LNCAP (cell line): ENCODE results near the gene TRMT2A.

Experiments used
- TF ChIP-seq, protein P1 (sequence below): fragments of 450-650 bp; IDR thresholded peaks from 2 replicates; pipeline ENCODE4 v1.5.1; 2017; ENCODE audit warnings: mild to moderate bottlenecking

Gene TRMT2A

DNA sequence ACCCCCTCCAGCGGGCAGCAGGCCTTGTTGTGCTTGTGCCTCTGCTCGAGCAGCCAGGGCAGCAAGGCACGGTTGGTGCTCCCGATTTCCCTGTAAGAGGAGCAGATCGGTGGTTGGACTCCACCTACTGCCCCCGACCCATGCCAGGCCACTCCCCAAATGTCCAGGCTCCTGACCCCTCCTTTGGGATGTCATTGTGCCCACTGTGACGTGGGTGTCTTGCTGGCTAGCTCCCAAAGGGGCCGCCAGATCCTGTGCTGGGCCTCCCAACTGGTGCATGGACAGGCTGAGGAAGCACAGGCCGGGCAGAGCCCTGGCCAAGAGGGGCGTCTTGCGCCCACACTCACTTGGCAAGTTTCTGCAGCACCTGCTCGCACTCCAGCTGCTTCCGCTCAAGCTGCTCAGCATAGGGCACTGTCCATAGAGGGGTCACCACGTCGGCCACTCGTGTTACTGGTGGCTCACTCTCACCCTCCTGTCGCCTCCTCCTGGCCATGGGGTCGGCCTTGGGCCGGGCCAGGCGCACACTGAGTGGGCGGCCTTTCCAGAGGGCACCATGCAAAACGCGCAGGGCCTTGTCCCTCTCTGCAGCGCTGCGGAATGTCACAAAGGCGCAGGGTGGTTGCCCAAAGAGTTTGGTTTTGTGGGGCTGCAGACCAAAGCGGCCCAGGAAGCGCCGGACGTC is 1.2 kb downstream of the TRMT2A start, which contains the start of gene RANBP1:
TSS of gene RANBP1 (plus strand) at position 414 of the 685 bp plus-strand sequence. CDS start at position 495, 81 bp downstream.
- TF ChIP-seq, protein P1, sequence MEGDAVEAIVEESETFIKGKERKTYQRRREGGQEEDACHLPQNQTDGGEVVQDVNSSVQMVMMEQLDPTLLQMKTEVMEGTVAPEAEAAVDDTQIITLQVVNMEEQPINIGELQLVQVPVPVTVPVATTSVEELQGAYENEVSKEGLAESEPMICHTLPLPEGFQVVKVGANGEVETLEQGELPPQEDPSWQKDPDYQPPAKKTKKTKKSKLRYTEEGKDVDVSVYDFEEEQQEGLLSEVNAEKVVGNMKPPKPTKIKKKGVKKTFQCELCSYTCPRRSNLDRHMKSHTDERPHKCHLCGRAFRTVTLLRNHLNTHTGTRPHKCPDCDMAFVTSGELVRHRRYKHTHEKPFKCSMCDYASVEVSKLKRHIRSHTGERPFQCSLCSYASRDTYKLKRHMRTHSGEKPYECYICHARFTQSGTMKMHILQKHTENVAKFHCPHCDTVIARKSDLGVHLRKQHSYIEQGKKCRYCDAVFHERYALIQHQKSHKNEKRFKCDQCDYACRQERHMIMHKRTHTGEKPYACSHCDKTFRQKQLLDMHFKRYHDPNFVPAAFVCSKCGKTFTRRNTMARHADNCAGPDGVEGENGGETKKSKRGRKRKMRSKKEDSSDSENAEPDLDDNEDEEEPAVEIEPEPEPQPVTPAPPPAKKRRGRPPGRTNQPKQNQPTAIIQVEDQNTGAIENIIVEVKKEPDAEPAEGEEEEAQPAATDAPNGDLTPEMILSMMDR, result no peak

DNA sequence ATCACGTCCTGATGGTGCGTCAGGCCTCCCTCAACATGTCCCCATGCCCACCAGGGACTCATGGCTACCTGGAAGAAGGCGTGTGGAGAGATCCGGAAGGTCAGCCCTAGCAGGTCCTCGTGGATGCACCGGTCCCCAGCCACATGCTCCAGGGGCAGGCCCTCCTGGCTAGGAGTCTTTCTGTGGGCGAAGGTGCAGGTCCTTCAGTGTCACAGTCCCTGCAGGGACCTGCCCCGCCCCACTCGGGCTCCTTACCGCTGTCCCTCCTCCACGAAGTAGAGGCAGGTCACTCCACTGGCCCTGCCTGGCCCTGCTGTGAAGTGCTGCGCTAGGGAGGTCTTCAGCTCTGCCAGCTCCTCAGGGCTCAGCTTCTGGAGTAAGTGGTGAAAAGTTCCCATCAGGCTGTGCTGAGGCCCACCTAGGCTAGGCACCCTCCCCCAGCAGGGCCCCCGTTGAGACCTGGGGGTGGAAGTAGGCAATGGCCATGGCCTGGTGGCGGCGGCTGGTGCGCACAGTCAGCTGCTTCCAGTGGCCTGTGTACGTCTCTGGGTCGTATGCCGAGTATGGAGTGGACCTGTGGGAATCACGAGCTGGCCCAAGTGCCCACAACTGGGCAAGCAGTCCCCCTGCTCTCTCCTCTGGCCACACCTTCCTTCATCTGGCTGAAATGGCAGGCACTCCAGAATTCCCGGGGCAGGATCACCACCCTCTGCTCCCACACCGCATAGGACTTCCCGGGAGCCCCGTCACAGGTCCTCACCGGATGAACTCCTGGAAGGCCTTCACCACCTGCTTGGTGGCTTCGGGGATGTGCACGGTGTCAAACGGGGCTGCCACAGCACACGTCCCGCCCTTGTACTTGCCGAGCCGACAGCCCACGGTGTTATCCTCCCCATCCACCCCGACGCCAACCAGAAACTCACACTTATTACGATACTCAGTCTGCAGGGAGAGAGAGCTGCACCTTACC is 2.2 kb downstream of the TRMT2A start:
- TF ChIP-seq, protein P1, result no peak

DNA sequence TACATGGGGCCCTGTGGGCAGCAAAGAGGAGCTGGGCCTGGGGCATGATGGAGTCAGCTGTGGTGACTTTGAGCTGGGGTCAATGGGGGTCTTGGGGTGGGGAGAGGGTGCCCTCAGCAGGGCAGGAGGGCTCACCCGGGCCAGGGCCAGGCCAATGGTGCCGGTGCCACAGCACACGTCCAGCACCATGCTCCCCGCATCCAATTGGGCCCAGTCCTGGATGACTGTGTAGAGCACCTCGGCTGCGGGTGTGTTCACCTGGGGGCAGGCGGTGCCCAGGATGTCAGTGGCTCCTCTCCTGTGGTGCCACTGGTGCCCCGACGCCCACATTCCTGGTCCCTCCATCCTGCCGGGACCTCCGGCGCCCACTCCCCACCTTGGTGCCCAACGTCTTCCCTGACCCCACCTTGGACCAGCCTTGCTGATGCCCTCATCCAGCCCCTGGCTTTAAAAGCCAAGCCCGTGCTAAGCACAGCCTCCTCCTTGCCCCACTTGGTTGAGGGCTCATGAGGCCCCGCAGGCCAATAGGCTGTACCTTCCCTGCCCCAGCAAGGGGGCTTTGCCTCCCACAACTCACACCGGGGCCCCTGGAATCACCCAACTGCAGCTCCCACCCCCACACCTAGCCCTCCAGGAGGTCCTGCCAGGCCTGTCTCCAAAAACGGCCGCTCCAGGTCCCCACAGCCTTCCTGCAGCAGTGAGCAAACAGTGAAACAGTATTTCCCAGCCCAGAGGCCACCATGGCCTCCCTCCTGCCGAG is 3.3 kb downstream of the TRMT2A start:
- TF ChIP-seq, protein P1, result no peak

- TF ChIP-seq, protein P1, result no peak
Observed at GRCh38 chr22:20112623-20113511, 4.2 kb downstream of the TRMT2A start.

- TF ChIP-seq, protein P1, result no peak
Observed at GRCh38 chr22:20111689-20112622, 5.1 kb downstream of the TRMT2A start.

DNA sequence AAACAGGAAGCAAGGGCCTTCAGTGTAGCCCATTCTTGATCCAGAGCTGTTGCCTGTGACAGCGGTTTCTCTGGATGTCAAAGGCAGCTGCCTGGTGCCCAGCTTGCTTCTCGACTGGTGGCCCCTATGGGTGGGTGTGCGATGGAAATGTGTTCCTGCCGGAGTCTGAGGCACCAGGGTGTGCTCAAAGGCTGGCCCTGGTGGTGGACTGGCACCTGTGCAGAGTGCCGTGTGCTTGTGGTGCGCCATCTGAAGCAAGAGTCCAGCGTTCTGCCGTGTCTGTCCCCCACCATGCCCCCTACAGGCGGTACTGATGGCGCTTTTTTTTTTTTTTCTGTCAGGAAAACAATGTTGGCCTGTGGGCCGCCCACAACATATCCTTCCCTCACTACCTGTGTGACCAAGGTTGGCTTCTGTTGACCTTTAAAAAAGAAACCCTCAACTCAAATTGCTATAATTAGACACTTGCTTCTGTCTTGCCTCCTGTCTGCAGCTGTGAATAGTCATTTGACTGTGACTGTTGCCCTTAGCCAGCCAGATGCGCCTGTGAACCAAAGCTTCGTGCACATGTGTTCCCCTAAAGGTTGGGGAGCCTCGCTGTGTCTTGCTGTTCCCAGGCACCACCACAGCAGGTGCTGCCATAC is 5.9 kb downstream of the TRMT2A start:
- TF ChIP-seq, protein P1, result peak; percentile 34; the same call in 1 of the 2 replicates
